T follicular helper cell (primary cell): Measurements from ENCODE around the gene PROX1.

Experiments
- DNase-seq: peaks from one replicate; pipeline ENCODE4 v3.0.0-alpha.2; 2020; ENCODE audit warnings: low read depth

The PROX1 gene

GRCh38 chr1:214022810-214023425 is 35.1 kb downstream of the PROX1 start:
- DNase-seq, result no peak

- DNase-seq, result no peak
Measured at GRCh38 chr1:214026985-214027384, 39.2 kb downstream of the PROX1 start.

GRCh38 chr1:214027498-214027897 is 39.7 kb downstream of the PROX1 start:
- DNase-seq, result no peak

GRCh38 chr1:214028095-214028494 is 40.3 kb downstream of the PROX1 start:
- no peak for DNase-seq

- no peak for DNase-seq
Measured at GRCh38 chr1:214028649-214029406, 41.1 kb downstream of the PROX1 start.

GRCh38 chr1:214029796-214030195 is 42.0 kb downstream of the PROX1 start:
- DNase-seq, result no peak

- no peak for DNase-seq
Measured at GRCh38 chr1:214031267-214031650, 43.5 kb downstream of the PROX1 start.

GRCh38 chr1:214037468-214037867 is 49.7 kb downstream of the PROX1 start:
- no peak for DNase-seq

GRCh38 chr1:214039394-214040018 is 51.7 kb downstream of the PROX1 start:
- DNase-seq, result no peak

- no peak for DNase-seq
Measured at GRCh38 chr1:214043167-214043566, 55.4 kb downstream of the PROX1 start.

GRCh38 chr1:214044438-214045214 is 56.9 kb downstream of the PROX1 start:
- no peak for DNase-seq

GRCh38 chr1:214050513-214051401 is 63.0 kb downstream of the PROX1 start:
- no peak for DNase-seq

- no peak for DNase-seq
Measured at GRCh38 chr1:214051786-214052185, 64.0 kb downstream of the PROX1 start.

GRCh38 chr1:214058076-214058475 is 70.3 kb downstream of the PROX1 start:
- DNase-seq, result no peak

- DNase-seq, result no peak
Measured at GRCh38 chr1:214066190-214066589, 78.4 kb downstream of the PROX1 start.

- DNase-seq, result no peak
Measured at GRCh38 chr1:214066936-214067335, 79.2 kb downstream of the PROX1 start.

GRCh38 chr1:214067397-214067796 is 79.6 kb downstream of the PROX1 start:
- DNase-seq, result no peak

- DNase-seq, result no peak
Measured at GRCh38 chr1:214067853-214068703, 80.3 kb downstream of the PROX1 start.

GRCh38 chr1:214068979-214069378 is 81.2 kb downstream of the PROX1 start:
- no peak for DNase-seq

- DNase-seq, result no peak
Measured at GRCh38 chr1:214071469-214071868, 83.7 kb downstream of the PROX1 start.
